ENCODE results near the gene DGKH. TPM values are rescaled to one million over a fixed set of nuclear protein-coding genes. Genes with fewer than 3 reads are reported as not detected.

The DGKH gene
- total and polyA plus RNA-seq, 8 donors = 0.61 to 41.5 (median 11.7) TPM

GRCh38 chr13:42211704-42212464 is 163.4 kb downstream of the DGKH start:
- Histone ChIP-seq H3K27ac (no peak overlapping the region), H3K27me3 (no peaks in the 10 kb centered on the region), H3K36me3 (peaks cover 0 to 61% (median 49%) of the 10 kb centered on the region in 4 donors), H3K4me1 (no peaks in the 10 kb centered on the region), H3K9me3 (no peaks in the 10 kb centered on the region), H3K4me3 (no peak overlapping the region)
- 81 to 91% (median 84%) methylated on average over 5 of the region's 5 CpGs for WGBS, 5 donors
- TF ChIP-seq EP300 (IDR thresholded peaks at IDR 0.05) (no peak), CTCF (IDR thresholded peaks at IDR 0.05) (no peak), POLR2AphosphoS5 (IDR thresholded peaks at IDR 0.05) (no peak), POLR2A (IDR thresholded peaks at IDR 0.05) (no peak)
- intact Hi-C loops (cut with DNase I; ENCODE audit: low total_unique reads) = no loop called here
- no peak for DNase-seq

- intact Hi-C loops (cut with DNase I; ENCODE audit: low total_unique reads) = no loop called here
- no peaks in the 10 kb centered on the region for H3K27me3 ChIP-seq
- H3K9me3 ChIP-seq = no peaks in the 10 kb centered on the region
- no peak for DNase-seq
- TF ChIP-seq POLR2AphosphoS5 (IDR thresholded peaks at IDR 0.05) = no peak
- no peak for TF ChIP-seq POLR2A (IDR thresholded peaks at IDR 0.05)
- TF ChIP-seq CTCF (IDR thresholded peaks at IDR 0.05) = no peak
- no peak for TF ChIP-seq EP300 (IDR thresholded peaks at IDR 0.05)
- WGBS, 5 donors = 88 to 94% (median 92%) methylated on average over 4 of the region's 4 CpGs
- H3K36me3 ChIP-seq = peaks cover 0 to 59% (median 45%) of the 10 kb centered on the region in 4 donors
- H3K4me3 ChIP-seq = no peak overlapping the region
- no peaks in the 10 kb centered on the region for H3K4me1 ChIP-seq
- H3K27ac ChIP-seq = no peak overlapping the region
Measured at GRCh38 chr13:42214446-42214845, 166.0 kb downstream of the DGKH start.

- Histone ChIP-seq H3K27me3 (no peaks in the 10 kb centered on the region), H3K27ac (no peak overlapping the region), H3K4me3 (no peak overlapping the region), H3K4me1 (no peaks in the 10 kb centered on the region), H3K9me3 (no peaks in the 10 kb centered on the region), H3K36me3 (peaks cover 0 to 59% (median 44%) of the 10 kb centered on the region in 4 donors)
- DNase-seq = peak in 1 of 2 donors; percentile 64
- intact Hi-C loops (cut with DNase I; ENCODE audit: low total_unique reads) = no loop called here
- 56 to 69% (median 61%) methylated on average over 6 of the region's 6 CpGs for WGBS, 5 donors
- no peak for TF ChIP-seq POLR2A (IDR thresholded peaks at IDR 0.05)
- TF ChIP-seq EP300 (IDR thresholded peaks at IDR 0.05) = no peak
- TF ChIP-seq CTCF (IDR thresholded peaks at IDR 0.05) = peak in 3 of 7 experiments; percentile 21 to 26 (median 23)
- no peak for TF ChIP-seq POLR2AphosphoS5 (IDR thresholded peaks at IDR 0.05)
Measured at GRCh38 chr13:42215578-42216421, 167.4 kb downstream of the DGKH start.

- H3K27me3 ChIP-seq = no peaks in the 10 kb centered on the region
- H3K4me3 ChIP-seq = no peak overlapping the region
- H3K36me3 ChIP-seq = peaks cover 0 to 59% (median 44%) of the 10 kb centered on the region in 4 donors
- no peak for DNase-seq
- WGBS, 5 donors = 76 to 94% (median 91%) methylated on average over 1 of the region's 1 CpG
- intact Hi-C loops (cut with DNase I; ENCODE audit: low total_unique reads) = no loop called here
- no peaks in the 10 kb centered on the region for H3K4me1 ChIP-seq
- no peaks in the 10 kb centered on the region for H3K9me3 ChIP-seq
- TF ChIP-seq CTCF (IDR thresholded peaks at IDR 0.05) (no peak), POLR2A (IDR thresholded peaks at IDR 0.05) (no peak), EP300 (IDR thresholded peaks at IDR 0.05) (no peak), POLR2AphosphoS5 (IDR thresholded peaks at IDR 0.05) (no peak)
- H3K27ac ChIP-seq = no peak overlapping the region
Measured at GRCh38 chr13:42216422-42216735, 167.9 kb downstream of the DGKH start.
